HG02852 (cell line): Measurements from ENCODE around the gene CAMTA2.
A peak's percentile ranks its signal among the peaks of the same experiment; 100 is the strongest.
"Not testable (repeated sequence)": the region's sequence is repeated elsewhere in the genome, so short reads cannot be mapped to it uniquely, and the experiment has no call there.

Experiments used
- ATAC-seq: cut with Tn5 transposase; IDR thresholded peaks from one replicate; pipeline ENCODE4 v1.9.1; 2021; ENCODE audit warnings: mild to moderate bottlenecking, moderate library complexity; ENCODE audit not compliant: unreplicated experiment

CAMTA2 gene, protein sequence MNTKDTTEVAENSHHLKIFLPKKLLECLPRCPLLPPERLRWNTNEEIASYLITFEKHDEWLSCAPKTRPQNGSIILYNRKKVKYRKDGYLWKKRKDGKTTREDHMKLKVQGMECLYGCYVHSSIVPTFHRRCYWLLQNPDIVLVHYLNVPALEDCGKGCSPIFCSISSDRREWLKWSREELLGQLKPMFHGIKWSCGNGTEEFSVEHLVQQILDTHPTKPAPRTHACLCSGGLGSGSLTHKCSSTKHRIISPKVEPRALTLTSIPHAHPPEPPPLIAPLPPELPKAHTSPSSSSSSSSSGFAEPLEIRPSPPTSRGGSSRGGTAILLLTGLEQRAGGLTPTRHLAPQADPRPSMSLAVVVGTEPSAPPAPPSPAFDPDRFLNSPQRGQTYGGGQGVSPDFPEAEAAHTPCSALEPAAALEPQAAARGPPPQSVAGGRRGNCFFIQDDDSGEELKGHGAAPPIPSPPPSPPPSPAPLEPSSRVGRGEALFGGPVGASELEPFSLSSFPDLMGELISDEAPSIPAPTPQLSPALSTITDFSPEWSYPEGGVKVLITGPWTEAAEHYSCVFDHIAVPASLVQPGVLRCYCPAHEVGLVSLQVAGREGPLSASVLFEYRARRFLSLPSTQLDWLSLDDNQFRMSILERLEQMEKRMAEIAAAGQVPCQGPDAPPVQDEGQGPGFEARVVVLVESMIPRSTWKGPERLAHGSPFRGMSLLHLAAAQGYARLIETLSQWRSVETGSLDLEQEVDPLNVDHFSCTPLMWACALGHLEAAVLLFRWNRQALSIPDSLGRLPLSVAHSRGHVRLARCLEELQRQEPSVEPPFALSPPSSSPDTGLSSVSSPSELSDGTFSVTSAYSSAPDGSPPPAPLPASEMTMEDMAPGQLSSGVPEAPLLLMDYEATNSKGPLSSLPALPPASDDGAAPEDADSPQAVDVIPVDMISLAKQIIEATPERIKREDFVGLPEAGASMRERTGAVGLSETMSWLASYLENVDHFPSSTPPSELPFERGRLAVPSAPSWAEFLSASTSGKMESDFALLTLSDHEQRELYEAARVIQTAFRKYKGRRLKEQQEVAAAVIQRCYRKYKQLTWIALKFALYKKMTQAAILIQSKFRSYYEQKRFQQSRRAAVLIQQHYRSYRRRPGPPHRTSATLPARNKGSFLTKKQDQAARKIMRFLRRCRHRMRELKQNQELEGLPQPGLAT

DNA sequence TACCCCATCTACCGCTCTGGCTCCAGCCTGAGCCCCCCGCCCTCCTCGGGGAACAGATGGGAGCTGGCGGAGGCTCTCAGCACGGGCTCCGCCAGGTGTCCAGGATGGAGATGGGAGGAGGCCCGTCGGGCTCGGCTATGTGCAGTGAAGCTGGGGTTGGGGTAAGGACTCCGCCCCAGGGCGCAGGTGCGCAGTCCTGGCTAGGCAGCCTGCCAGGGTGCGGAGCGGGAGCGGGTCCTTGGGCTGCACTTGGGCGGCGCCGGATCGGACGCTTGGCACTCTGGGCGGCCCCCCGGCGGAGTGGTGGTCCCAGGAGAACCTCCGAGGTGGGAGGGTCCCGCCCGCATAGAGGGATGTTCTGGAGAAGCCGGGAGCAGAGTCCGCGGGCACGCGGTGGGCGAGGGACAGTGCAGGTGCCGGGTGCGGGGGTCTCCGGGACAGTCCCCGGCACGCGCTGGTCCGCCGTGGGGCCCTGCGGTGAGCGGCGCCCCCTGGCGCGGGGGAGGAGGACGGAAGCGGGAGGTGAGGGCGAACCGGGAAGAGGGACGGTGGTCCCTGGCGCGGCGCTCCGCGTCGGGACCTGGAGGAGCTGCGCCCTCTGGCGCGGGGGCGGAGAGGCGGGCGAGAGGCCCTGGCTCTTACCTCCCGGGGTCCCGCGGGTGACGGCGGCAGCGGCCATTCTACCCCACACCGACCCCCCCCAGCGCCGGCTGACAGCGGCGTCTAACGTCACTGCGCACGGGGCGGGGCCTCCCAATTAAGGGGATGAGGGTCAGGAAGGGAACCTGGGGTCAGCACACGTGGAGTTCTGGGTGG lies at the start of gene CAMTA2:
Gene CAMTA2 (minus strand): TSS at position 725 of the 816 bp plus-strand sequence. CDS start 1,453 bp downstream, outside the sequence.
- ATAC-seq = peak; percentile 70

DNA sequence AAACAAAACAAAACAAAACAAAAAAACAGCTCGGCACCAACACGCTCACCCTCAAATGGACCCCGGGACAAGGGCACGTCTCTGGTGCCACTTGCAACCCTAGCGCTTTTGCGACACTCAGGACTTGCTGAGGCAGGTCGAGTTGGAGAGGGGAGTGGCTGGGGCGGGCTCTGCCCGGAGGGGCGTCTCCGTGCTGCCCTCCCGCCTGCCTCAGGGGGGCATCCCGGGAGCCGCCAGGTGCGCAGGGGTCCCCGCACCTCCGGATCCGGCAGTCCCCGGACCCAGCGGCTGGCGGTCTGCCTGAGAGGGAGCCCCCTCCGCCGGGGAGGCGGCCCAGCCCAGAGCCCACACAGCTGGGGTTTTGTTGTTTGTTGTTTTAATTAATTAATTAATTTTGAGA lies 47.8 kb upstream of the CAMTA2 start, which contains the start of gene SLC52A1:
Gene SLC52A1 (minus strand): TSS at position 112 of the 400 bp plus-strand sequence. CDS start 820 bp downstream, outside the sequence.
- ATAC-seq = no peak

DNA sequence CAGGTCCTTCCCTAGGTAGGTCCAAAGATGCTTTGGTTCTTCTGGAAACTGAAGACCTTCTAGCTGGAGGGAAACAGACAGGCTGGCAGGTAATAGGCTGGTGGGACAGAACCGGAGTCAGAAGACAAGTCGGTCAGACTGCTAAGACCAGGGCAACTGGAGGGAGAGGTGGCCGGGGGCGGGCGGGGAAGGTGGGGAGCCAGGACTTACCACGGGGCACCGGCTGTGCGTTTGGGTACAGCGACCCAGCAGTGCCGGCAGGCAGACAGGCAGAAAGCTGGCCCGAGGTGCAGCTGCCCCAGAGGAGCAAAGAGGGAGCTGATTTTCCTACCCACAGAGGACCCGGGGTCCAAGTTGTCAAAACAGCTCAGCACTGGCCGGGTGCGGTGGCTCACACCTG lies 47.2 kb upstream of the CAMTA2 start:
- no peak for ATAC-seq

DNA sequence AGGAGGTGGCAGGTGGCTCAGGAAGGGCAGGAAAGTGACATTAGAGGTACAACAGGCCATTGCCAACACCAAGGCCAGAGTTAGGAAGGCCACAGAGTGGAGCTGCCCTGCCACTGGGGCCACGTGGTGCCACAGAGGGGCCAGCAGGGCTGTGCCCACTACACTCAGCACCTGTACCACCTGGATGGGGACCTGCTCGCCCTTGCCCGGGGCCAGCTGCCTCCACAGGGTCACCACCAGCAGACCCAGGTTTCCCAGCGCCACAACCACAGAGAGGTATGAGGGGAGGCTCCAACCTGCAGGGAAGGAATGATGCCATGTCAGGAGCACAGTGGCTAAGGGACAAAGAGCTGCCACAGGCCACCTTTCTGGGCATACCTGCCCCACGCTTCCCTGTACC lies 46.6 kb upstream of the CAMTA2 start:
- no peak for ATAC-seq

DNA sequence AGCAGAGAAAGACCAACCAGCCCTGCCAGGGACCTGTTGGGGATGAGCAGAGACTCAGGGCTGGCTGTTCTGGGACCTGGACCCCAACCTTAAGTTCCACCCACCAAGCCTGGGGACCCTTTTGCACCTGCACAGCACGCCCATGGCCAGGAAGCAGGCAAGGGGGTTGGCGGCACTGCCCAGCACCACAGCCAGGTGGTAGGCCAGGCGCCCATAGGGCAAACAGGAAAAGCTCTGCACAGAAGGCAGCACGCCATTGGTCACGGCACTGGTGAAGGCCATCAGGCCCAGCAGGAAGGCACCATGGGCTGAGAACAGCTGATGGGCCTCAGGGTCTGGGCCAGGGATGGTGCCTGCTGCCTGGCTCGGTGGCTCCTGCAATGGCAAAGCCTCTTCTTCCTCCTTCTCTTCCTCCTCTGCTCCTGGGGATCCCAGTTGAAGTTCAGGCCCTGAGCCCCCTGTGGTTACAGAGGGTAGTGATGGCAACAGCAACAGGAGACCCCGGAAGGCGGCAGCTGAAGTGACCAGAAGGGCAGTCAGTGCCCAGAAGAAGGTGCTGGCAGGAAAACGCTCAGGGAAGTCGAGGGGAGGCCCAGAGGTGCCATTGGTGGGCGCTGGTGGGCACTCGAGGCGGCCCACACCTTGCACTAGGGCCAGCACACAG lies 46.0 kb upstream of the CAMTA2 start:
- ATAC-seq = no peak

DNA sequence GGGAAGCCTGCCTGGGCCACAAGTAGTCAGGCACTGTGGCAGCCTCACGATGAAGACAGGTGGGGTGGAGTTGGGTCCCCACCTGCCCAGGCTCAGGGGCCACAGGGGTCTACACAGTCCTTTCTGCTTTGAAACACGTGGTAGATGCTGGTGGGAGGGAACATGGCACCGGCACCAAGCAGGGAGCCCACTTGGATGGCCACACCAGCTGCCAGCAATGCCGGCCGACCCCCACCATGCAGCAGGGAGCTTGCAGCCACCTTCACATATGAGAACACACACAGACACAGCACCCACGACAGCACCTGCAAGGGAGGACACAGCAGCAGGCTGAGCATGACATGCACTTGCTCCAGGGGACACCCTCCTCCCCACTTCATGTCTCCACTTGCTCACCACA lies 45.4 kb upstream of the CAMTA2 start:
- ATAC-seq = no peak

DNA sequence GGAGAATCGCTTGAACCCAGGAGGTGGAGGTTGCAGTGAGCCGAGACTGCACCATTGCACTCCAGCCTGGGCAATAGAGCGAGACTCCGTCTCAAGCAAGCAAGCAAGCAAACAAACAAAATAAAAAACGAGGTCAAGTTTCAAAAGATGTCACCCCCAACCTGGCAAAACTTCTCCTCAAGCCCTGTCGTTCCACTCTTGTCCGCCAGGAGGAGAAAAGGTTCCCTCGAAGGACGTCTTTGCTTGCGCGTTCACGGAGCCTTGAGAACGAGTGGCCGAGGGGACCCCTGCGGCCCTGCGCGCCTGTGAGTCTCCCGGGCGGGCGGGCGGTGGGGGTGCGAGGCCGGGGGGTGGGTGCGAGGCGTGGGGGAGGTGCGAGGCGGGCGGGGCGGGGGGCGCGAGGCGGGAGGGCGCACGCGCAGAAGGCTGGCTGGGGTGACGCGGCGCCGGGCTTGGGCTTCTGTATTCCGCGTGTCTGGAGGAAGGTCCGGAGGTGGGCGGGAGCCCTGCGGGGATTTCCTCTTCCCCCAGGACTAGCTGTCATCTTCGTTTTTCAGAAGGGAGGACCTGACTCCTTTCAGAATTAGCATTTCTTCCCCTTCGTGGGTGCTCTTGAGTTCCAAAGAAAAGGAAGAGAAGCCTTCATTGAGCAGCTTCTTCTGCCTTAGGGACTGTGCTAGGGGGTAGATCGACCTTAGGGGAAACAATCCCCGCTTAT lies 44.0 kb upstream of the CAMTA2 start:
- ATAC-seq = no peak

DNA sequence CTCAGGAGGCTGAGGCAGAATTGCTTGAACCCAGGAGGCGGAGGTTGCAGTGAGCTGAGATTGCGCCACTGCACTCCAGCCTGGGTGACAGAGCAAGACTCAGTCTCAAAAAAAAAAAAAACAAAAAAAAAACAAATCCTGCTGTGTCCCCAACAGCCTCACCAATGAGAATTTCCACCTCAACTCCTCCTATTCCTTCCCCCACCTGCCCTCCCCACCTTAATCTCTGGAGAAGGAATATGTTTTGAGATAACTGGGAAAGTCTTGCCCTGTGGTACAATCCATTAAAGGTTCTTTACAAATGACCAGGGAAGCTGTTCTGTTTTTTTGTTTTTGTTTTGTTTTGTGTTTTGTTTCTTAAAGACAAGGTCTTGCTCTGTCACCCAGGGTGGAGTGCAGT lies 42.7 kb upstream of the CAMTA2 start:
- ATAC-seq = not testable (repeated sequence)

DNA sequence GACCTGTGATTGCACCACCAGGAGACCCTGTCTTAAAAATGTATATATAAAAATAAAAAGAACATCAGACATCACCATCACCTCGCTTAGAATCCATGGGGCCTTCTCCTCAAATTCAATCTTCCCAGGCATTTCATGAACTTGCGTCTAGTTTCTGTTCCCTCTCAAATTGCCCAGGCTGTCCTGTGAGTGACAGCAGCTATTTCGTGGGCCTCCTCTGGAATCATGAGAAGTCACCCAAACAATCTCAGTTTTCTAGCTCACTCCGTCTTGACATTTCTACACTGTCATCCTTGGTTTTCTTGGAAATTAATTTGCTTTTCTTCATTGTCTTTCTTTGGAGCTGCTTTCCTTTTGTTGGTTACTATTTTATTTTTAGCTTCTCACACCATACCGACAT lies 40.4 kb upstream of the CAMTA2 start:
- no peak for ATAC-seq

DNA sequence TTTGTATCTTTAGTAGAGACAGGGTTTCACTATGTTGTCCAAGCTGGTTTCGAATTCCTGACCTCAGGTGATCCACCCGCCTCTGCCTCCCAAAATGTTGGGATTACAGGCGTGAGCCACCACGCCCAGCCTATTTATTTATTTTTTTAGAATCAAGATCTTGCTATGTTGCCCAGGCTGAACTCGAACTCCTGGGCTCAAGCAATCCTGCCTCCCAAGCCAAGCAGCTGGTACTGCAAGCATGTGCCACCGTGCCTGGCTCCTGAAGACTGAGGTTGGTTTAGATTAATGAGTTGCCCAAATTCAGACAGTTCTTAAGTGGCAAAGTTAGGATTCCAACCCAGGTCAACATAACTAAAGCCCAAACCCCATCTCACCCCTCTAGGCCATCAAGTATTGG lies 39.8 kb upstream of the CAMTA2 start:
- no peak for ATAC-seq

DNA sequence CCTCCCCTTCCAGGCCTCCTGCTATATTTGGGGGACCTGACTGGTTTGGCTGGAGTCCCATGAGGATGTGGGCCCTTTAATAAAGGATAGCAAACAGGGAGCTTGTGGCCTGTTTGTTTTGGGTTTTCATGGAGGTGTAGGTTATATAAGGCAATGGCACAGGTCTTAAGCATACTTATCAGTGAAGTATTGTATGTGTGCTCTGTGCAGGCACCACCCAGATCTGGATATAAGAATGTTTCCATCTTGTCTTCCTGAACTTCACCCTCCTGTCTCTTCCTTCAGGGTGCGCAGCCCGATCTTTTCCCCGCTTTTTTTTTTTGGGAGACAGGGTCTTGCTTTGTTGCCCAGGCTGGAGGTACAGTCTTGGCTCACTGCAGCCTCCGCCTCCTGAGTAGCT lies 37.1 kb upstream of the CAMTA2 start:
- ATAC-seq = no peak

DNA sequence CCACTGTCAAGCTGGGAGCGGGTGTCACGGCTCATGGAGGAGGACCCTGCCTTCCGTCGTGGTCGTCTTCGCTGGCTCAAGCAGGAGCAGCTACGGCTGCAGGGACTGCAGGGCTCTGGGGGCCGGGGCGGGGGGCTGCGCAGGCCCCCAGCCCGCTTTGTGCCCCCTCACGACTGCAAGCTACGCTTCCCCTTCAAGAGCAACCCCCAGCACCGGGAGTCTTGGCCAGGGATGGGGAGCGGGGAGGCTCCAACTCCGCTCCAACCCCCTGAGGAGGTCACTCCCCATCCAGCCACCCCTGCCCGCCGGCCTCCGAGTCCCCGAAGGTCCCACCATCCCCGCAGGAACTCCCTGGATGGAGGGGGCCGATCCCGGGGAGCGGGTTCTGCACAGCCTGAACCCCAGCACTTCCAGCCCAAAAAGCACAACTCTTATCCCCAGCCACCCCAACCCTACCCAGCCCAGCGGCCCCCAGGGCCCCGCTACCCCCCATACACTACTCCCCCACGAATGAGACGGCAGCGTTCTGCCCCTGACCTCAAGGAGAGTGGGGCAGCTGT lies 36.2 kb upstream of the CAMTA2 start:
- no peak for ATAC-seq

DNA sequence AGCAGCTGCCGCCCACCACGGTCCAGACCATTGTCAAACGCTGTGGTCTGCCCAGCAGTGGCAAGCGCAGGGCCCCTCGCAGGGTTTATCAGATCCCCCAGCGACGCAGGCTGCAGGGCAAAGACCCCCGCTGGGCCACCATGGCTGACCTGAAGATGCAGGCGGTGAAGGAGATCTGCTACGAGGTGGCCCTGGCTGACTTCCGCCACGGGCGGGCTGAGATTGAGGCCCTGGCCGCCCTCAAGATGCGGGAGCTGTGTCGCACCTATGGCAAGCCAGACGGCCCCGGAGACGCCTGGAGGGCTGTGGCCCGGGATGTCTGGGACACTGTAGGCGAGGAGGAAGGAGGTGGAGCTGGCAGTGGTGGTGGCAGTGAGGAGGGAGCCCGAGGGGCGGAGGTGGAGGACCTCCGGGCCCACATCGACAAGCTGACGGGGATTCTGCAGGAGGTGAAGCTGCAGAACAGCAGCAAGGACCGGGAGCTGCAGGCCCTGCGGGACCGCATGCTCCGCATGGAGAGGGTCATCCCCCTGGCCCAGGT lies 34.8 kb upstream of the CAMTA2 start:
- ATAC-seq = no peak

DNA sequence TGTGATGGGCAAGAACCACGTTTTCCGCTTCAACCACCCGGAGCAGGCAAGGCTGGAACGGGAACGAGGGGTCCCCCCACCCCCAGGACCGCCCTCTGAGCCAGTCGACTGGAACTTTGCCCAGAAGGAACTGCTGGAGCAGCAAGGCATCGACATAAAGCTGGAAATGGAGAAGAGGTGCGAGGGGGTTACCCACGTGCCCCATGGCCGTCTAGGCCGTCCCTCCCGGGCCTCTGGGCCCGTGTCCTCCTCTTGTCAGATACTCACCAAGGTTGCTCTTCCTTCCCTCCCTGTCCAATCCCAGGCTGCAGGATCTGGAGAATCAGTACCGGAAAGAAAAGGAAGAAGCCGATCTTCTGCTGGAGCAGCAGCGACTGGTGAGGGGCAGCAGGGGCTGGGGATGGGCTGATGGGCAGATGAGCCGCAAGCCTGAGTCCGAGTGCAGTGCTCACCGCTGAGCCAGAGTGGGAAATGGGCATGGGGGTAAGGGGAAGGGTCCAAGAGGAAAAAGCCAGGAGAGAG lies 33.1 kb upstream of the CAMTA2 start:
- no peak for ATAC-seq

DNA sequence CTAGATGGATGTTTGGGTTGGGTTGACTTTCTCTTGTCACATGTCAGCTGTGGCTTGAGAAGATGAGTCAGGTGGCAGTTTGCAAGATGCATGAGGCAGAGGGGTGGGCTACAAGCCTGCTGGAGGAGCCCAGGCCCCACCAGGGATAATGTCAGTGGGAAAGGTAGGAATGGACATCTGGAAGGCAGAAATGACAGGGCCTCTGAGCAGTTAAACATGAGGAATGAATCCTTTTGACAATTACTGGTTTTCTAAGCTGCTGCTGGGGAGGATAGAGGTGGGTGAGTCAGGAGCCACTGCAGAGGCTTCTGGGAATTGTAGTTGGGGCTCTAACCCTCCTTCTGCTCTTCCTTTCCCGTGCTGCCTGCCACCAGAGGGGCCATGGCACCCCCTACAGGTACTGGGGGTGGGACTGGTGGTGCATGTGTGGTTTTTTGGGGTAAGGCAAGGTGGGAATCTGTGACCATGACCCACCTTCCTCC lies 32.0 kb upstream of the CAMTA2 start:
- no peak for ATAC-seq

DNA sequence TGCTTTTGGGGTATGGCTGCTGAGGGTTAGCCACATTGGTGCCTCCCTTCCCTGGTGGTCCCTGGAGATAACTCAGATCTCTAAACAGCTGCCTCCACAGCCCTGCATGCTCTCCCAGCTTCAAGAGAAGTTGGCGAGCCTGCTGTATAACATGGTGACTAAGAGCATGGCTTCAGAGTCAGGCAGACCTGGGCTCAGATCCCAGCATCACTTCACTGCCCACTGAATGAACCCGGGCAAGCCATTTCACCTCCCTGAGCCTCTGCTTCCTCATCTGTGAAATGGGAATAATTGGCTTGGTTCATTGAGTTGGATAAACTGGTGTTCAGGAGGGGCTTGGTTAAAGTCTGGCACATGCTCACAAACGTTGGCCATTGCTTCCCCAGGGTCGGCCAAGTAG lies 26.9 kb upstream of the CAMTA2 start:
- no peak for ATAC-seq

DNA sequence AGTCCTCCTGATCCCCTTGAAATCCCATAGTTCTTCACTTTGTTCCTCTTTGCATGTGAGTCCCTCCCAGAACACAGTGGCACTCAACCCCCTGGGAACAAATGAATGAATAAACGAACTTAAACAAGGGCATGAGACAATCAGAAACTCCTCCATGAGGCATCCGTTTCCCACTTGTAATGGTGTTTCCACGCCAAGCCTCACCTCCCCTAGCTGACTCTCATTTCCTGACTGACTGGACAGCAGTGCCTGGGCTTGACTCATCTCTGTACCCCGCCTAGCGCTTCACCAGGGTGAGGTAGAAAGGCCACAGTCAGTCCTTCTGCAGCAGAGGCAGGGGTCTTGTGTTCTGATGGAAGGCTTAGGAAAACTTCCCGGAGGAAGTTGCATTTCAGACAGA lies 24.5 kb upstream of the CAMTA2 start:
- no peak for ATAC-seq

DNA sequence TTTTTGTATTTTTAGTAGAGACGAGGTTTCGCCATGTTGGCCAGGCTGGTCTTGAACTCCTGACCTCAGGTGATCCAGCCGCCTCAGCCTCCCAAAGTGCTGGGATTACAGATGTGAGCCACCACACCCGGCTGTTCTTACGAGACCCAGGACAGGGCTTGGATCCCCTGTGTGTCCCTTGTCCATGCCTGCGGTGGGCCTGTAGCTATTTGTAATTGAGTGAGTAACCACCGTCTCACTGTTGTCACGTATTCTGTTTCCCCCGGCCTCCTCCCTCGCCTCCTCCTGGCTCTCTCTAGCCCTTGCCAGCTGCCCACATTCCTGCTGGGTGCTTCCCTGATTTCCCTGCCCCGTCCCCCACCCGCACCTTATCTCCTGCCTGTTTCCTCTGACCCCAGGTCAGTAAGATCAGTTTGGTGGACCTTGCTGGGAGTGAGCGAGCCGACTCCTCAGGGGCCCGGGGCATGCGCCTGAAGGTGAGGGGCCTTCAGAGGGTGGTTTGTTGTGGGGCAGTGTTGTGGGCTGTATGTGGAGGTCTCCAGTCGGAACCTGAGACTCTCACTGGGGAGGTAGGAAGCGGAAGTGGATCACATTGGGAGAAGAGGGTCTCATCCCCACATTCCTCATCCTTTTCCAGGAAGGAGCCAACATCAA lies 15.9 kb upstream of the CAMTA2 start:
- ATAC-seq = no peak
